NT2/D1 (cell line): ENCODE results near the gene WDFY3.

ENCODE experiments used
- YY1 ChIP-seq: IDR thresholded peaks from 2 replicates; pipeline ENCODE4 v1.6.1; 2011; ENCODE audit not compliant: insufficient read length, insufficient read depth
- ZNF274 ChIP-seq: IDR thresholded peaks from 2 replicates; pipeline ENCODE4 v1.6.1; 2011; ENCODE audit warnings: mild to moderate bottlenecking, low read depth, low read length

DNA sequence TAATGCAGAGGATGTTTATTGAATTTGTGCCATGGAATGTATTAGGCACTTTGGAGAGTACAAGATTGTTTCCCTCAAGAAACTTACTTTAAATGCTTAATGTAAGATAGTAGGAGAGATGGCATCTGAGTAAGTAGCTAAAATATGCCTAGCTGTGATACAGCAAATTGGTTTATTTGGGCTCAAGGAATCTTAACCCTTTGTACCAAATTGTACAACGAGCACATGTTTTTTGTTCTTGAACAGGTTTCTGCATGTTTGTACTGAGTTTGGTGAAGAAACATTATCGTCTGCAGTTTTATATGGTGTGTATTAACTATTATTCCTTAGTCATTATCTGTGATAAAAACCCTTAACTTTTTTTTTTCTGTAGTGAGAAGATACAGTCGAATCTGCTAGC is 334.9 kb downstream of the WDFY3 start:
- no peak for TF ChIP-seq ZNF274
- TF ChIP-seq YY1: no peak
